PFSK-1 (cell line): Measurements from ENCODE around the gene MYL4.

Experiments
- FOXP2 ChIP-seq: optimal IDR thresholded peaks from 2 replicates; pipeline ENCODE3; 2011; ENCODE audit warnings: borderline replicate concordance, control low read depth, inconsistent platforms; ENCODE audit not compliant: insufficient read depth; ENCODE audit errors: extremely low read length, extremely low read depth
- POLR2AphosphoS5 ChIP-seq: IDR thresholded peaks from 2 replicates; pipeline ENCODE4 v1.6.1; 2012; ENCODE audit warnings: low read depth, mild to moderate bottlenecking, control low read depth, low read length, moderate library complexity
- SIN3A ChIP-seq: IDR thresholded peaks from 2 replicates; pipeline ENCODE4 v1.6.1; 2012; ENCODE audit warnings: mild to moderate bottlenecking, low read length, moderate library complexity, borderline replicate concordance; ENCODE audit not compliant: insufficient read depth
- TAF1 ChIP-seq: IDR thresholded peaks from 2 replicates; pipeline ENCODE4 v1.6.1; 2012; ENCODE audit warnings: low read length, control low read depth, borderline replicate concordance; ENCODE audit not compliant: insufficient read depth
- TF ChIP-seq, protein P1 (sequence below), 2 experiments: IDR thresholded peaks; 2 replicates each; pipeline versions ENCODE4 v1.6.1 to v1.8.0; 2011 to 2012; ENCODE audit warnings: low read depth in 2 of 2, low read length in 2 of 2, control low read depth in 1 of 2, inconsistent platforms in 1 of 2, mild to moderate bottlenecking in 1 of 2, moderate library complexity in 1 of 2; ENCODE audit not compliant: insufficient read depth in 1 of 2

DNA sequence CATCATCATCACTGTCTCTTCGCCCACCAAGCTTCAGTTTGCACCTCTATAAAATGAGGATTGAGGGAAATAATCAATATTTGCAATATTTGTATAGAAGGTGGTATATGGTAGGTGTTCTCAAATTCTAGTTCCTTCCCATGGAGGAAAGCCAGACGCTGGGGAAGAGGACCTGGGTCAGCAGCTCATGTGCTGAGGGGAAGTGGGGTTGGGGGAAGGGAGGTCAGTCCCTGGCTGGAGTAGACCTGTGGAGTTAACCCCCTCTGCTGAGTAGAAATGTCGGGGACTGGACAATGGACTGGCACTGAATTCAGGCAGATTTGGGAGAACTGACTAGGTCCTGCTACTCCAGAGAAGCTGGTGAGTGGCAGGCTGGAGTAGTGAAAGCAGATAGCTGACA lies 31.7 kb downstream of the MYL4 start:
- TF ChIP-seq POLR2AphosphoS5 (no peak), TAF1 (no peak), FOXP2 (no peak), SIN3A (no peak)
- TF ChIP-seq, protein P1, sequence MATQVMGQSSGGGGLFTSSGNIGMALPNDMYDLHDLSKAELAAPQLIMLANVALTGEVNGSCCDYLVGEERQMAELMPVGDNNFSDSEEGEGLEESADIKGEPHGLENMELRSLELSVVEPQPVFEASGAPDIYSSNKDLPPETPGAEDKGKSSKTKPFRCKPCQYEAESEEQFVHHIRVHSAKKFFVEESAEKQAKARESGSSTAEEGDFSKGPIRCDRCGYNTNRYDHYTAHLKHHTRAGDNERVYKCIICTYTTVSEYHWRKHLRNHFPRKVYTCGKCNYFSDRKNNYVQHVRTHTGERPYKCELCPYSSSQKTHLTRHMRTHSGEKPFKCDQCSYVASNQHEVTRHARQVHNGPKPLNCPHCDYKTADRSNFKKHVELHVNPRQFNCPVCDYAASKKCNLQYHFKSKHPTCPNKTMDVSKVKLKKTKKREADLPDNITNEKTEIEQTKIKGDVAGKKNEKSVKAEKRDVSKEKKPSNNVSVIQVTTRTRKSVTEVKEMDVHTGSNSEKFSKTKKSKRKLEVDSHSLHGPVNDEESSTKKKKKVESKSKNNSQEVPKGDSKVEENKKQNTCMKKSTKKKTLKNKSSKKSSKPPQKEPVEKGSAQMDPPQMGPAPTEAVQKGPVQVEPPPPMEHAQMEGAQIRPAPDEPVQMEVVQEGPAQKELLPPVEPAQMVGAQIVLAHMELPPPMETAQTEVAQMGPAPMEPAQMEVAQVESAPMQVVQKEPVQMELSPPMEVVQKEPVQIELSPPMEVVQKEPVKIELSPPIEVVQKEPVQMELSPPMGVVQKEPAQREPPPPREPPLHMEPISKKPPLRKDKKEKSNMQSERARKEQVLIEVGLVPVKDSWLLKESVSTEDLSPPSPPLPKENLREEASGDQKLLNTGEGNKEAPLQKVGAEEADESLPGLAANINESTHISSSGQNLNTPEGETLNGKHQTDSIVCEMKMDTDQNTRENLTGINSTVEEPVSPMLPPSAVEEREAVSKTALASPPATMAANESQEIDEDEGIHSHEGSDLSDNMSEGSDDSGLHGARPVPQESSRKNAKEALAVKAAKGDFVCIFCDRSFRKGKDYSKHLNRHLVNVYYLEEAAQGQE (IDR thresholded peaks at IDR 0.05; ENCODE audit: insufficient read depth in 1 of 2, low read depth in 2 of 2, low read length in 2 of 2): no peak
